Karpas-422 (cell line): Measurements from ENCODE around the gene NFX1. TPM values are rescaled to one million over a fixed set of nuclear protein-coding genes. Genes with fewer than 3 reads are reported as not detected.

Experiments used
- DNase-seq: peaks from one replicate; pipeline ENCODE4 v3.0.0-alpha.2; 2015
- H2AFZ ChIP-seq: fragments of 200-600 bp; sonication (generic); 2 replicates; pipeline ENCODE4 v1.6.1; 2014; ENCODE audit warnings: antibody characterized with exemption, low read length, mixed read lengths
- H3K27ac ChIP-seq: fragments of 200-600 bp; sonication (generic); 2 replicates; pipeline ENCODE4 v1.5.1; 2014; ENCODE audit warnings: mild to moderate bottlenecking, low read length, moderate library complexity
- H3K27me3 ChIP-seq: fragments of 200-600 bp; sonication (generic); 2 replicates; pipeline ENCODE4 v1.6.1; 2014; ENCODE audit warnings: low read length, mixed read lengths
- H3K36me3 ChIP-seq: fragments of 200-600 bp; sonication (generic); 2 replicates; pipeline ENCODE4 v1.6.1; 2014; ENCODE audit warnings: low read length, mixed read lengths; ENCODE audit not compliant: insufficient read depth
- H3K4me1 ChIP-seq: fragments of 200-600 bp; sonication (generic); 2 replicates; pipeline ENCODE4 v1.6.1; 2014; ENCODE audit warnings: mild to moderate bottlenecking, low read length, mixed read lengths
- H3K4me2 ChIP-seq: fragments of 200-600 bp; sonication (generic); 2 replicates; pipeline ENCODE4 v1.6.1; 2014; ENCODE audit warnings: low read length, low read depth, mild to moderate bottlenecking; ENCODE audit not compliant: poor library complexity, severe bottlenecking
- H3K4me3 ChIP-seq: fragments of 200-600 bp; sonication (generic); 2 replicates; pipeline ENCODE4 v1.5.1; 2014; ENCODE audit warnings: mild to moderate bottlenecking, antibody characterized with exemption, low read length, mixed read lengths
- H3K79me2 ChIP-seq: fragments of 200-600 bp; sonication (generic); 2 replicates; pipeline ENCODE4 v1.6.1; 2014; ENCODE audit warnings: mild to moderate bottlenecking, low read length, mixed read lengths
- H3K9ac ChIP-seq: fragments of 200-600 bp; sonication (generic); 2 replicates; pipeline ENCODE4 v1.6.0; 2014; ENCODE audit warnings: low read length
- H3K9me2 ChIP-seq: fragments of 200-600 bp; sonication (generic), shearing (Covaris generic); replicated peaks from 2 replicates; pipeline ENCODE4 v1.6.0; 2014; ENCODE audit warnings: mild to moderate bottlenecking, low read length, moderate library complexity; ENCODE audit not compliant: insufficient read depth
- H3K9me3 ChIP-seq: fragments of 300-700, 200-600 bp; sonication (generic); 2 replicates; pipeline ENCODE4 v1.6.1; 2014; ENCODE audit warnings: low read length, mixed read lengths
- H4K20me1 ChIP-seq: fragments of 200-600 bp; sonication (generic); 2 replicates; pipeline ENCODE4 v1.6.1; 2014; ENCODE audit warnings: mild to moderate bottlenecking, antibody characterized with exemption, low read length, low read depth; ENCODE audit not compliant: insufficient read depth
- total RNA-seq: library from RNA; depleted of rRNA; stranded (reverse); fragments of >200 nt; shearing (Covaris generic); gene quantifications from 2 replicates; pipeline ENCODE4 v1.2.3, GENCODE V29; 2014; ENCODE audit warnings: low replicate concordance

The NFX1 gene
- total RNA-seq, 1 experiment from 2014 or later, result 51.4 TPM

DNA sequence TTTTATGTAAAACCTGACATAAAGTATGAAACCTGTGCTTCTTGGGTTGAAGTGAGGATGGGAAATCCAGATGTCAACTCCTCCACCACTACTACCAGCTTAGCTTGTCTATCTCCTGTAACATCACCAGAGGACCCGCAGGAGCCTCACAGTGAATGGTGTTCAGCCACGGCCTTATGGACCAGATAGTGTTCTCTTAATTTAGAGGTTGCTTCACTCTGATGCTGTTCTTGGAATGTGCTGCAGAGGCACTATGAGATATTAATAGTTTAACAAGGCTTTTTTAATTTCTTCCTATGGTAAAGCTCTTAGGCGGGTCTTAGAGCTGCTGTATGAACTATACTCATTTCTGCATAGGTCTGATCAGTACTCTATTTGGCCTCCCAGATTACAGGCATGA lies 27.9 kb downstream of the NFX1 start:
- no peak overlapping the region for H3K9ac ChIP-seq
- H3K79me2 ChIP-seq, result peaks cover 16% of the 10 kb centered on the region; the same call in 1 of the 2 replicates
- no peaks in the 10 kb centered on the region for H3K9me2 ChIP-seq
- H3K4me3 ChIP-seq, result no peak overlapping the region
- no peak overlapping the region for H3K4me2 ChIP-seq
- H2AFZ ChIP-seq, result no peak overlapping the region
- no peaks in the 10 kb centered on the region for H3K9me3 ChIP-seq
- no peak overlapping the region for H3K27ac ChIP-seq
- H3K4me1 ChIP-seq, result no peaks in the 10 kb centered on the region
- DNase-seq, result no peak
- 0 out of 2 replicates have a peak, but pooled peaks cover 3% of the 10 kb centered on the region for H4K20me1 ChIP-seq
- H3K36me3 ChIP-seq, result peaks cover 60% of the 10 kb centered on the region
- no peaks in the 10 kb centered on the region for H3K27me3 ChIP-seq

DNA sequence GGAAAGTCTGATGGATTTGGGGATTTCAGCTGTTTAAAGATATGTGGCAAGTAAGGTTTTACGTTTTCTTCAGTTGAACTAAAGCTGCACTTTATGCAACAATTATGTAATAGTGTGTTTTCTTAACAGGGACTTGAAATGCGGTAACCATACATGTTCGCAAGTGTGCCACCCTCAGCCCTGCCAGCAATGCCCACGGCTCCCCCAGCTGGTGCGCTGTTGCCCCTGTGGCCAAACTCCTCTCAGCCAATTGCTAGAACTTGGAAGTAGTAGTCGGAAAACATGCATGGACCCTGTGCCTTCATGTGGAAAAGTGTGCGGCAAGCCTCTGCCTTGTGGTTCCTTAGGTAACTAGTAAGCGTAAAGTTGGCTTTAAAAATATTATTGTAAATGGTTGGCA lies 28.5 kb downstream of the NFX1 start:
- peaks cover 16% of the 10 kb centered on the region; the same call in 1 of the 2 replicates for H3K79me2 ChIP-seq
- DNase-seq, result no peak
- H3K9me3 ChIP-seq, result no peaks in the 10 kb centered on the region
- peaks cover 57% of the 10 kb centered on the region for H3K36me3 ChIP-seq
- no peak overlapping the region for H3K27ac ChIP-seq
- H3K4me3 ChIP-seq, result no peak overlapping the region
- no peak overlapping the region for H2AFZ ChIP-seq
- H3K4me2 ChIP-seq, result no peak overlapping the region
- H3K9me2 ChIP-seq, result no peaks in the 10 kb centered on the region
- H3K9ac ChIP-seq, result no peak overlapping the region
- no peaks in the 10 kb centered on the region for H3K4me1 ChIP-seq
- 0 out of 2 replicates have a peak, but pooled peaks cover 3% of the 10 kb centered on the region for H4K20me1 ChIP-seq
- H3K27me3 ChIP-seq, result no peaks in the 10 kb centered on the region

DNA sequence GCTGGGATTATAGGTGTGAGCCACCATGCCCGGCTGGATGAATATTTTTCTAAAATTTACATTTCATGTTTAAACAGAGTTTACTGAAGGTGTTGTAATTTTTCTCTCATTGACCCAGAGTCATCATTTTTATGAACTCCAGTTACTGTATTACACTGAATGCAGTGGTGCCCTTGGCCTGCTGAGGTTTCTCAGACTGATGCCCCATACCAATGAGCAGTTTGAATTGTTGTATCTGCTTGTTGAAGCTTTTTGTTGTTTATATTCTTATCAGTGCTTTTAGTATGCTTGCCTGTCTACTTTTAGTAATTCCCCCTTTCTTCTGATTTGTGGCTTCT lies 29.9 kb downstream of the NFX1 start:
- Histone ChIP-seq H3K4me2 (no peak overlapping the region), H3K9me2 (no peaks in the 10 kb centered on the region), H3K27ac (no peak overlapping the region), H3K4me1 (no peaks in the 10 kb centered on the region), H3K79me2 (peaks cover 16% of the 10 kb centered on the region; the same call in 1 of the 2 replicates), H4K20me1 (0 out of 2 replicates have a peak, but pooled peaks cover 3% of the 10 kb centered on the region), H3K27me3 (no peaks in the 10 kb centered on the region), H3K9me3 (no peaks in the 10 kb centered on the region), H3K4me3 (no peak overlapping the region), H2AFZ (no peak overlapping the region), H3K36me3 (peaks cover 59% of the 10 kb centered on the region), H3K9ac (no peak overlapping the region)
- no peak for DNase-seq

DNA sequence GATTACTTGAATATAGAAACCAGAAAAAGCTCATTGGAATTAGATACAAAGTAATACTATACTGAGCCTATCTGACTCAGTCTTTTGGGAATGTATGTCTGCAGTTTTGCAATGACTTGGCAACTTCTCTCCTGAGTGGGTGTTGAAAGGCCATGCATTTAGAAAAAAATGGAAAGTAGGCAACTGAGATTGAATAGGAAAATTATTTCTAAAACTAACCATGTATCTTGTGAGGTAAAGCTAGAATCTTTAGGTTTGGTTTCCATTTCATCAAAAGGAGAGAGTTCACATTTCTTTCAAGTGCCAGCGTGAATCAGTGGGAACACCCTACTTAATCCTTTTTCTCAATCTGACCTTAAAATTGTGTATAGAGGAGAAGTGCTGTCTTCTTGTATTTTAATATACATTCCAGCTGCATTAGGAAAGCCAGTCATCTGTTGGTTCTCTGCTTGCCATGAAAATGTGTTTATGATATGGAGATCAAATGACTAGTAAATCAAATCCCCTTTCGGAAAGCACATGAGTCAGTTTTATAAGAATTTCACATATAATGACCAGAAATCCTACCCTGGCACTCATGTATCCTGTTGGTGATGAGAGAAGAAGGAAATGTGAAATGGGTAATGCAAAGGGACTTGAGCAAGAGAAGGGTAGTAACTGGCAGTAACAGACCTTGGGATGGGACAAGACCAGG lies 30.4 kb downstream of the NFX1 start:
- H3K9me2 ChIP-seq, result no peaks in the 10 kb centered on the region
- H3K36me3 ChIP-seq, result peaks cover 59% of the 10 kb centered on the region
- H4K20me1 ChIP-seq, result 0 out of 2 replicates have a peak, but pooled peaks cover 3% of the 10 kb centered on the region
- DNase-seq, result no peak
- peaks cover 16% of the 10 kb centered on the region; the same call in 1 of the 2 replicates for H3K79me2 ChIP-seq
- no peak overlapping the region for H3K9ac ChIP-seq
- no peaks in the 10 kb centered on the region for H3K9me3 ChIP-seq
- H3K27ac ChIP-seq, result no peak overlapping the region
- no peak overlapping the region for H3K4me2 ChIP-seq
- no peak overlapping the region for H2AFZ ChIP-seq
- no peaks in the 10 kb centered on the region for H3K27me3 ChIP-seq
- no peak overlapping the region for H3K4me3 ChIP-seq
- no peaks in the 10 kb centered on the region for H3K4me1 ChIP-seq

GRCh38 chr9:33329117-33329563 lies 38.8 kb downstream of the NFX1 start:
- Histone ChIP-seq H3K9ac (no peak overlapping the region), H3K9me2 (no peaks in the 10 kb centered on the region), H3K36me3 (peaks cover 53% of the 10 kb centered on the region), H3K9me3 (no peaks in the 10 kb centered on the region), H3K4me2 (no peak overlapping the region), H4K20me1 (no peaks in the 10 kb centered on the region), H3K4me3 (no peak overlapping the region), H3K27ac (no peak overlapping the region), H2AFZ (no peak overlapping the region), H3K27me3 (no peaks in the 10 kb centered on the region), H3K4me1 (no peaks in the 10 kb centered on the region), H3K79me2 (no peaks in the 10 kb centered on the region)
- no peak for DNase-seq

GRCh38 chr9:33329979-33330378 lies 39.7 kb downstream of the NFX1 start:
- Histone ChIP-seq H2AFZ (no peak overlapping the region), H3K4me3 (no peak overlapping the region), H3K9me2 (no peaks in the 10 kb centered on the region), H3K27ac (no peak overlapping the region), H3K79me2 (no peaks in the 10 kb centered on the region), H3K4me2 (no peak overlapping the region), H3K9ac (no peak overlapping the region), H4K20me1 (no peaks in the 10 kb centered on the region), H3K27me3 (no peaks in the 10 kb centered on the region), H3K4me1 (no peaks in the 10 kb centered on the region), H3K36me3 (peaks cover 59% of the 10 kb centered on the region), H3K9me3 (no peaks in the 10 kb centered on the region)
- no peak for DNase-seq

- no peak overlapping the region for H3K9ac ChIP-seq
- H3K79me2 ChIP-seq, result no peaks in the 10 kb centered on the region
- no peak overlapping the region for H3K27ac ChIP-seq
- no peaks in the 10 kb centered on the region for H3K9me3 ChIP-seq
- peaks cover 63% of the 10 kb centered on the region for H3K36me3 ChIP-seq
- no peaks in the 10 kb centered on the region for H3K9me2 ChIP-seq
- H4K20me1 ChIP-seq, result no peaks in the 10 kb centered on the region
- H3K4me1 ChIP-seq, result no peaks in the 10 kb centered on the region
- no peak overlapping the region for H3K4me2 ChIP-seq
- H3K4me3 ChIP-seq, result no peak overlapping the region
- no peak for DNase-seq
- H3K27me3 ChIP-seq, result no peaks in the 10 kb centered on the region
- no peak overlapping the region for H2AFZ ChIP-seq
Observed at GRCh38 chr9:33331377-33331891, 41.1 kb downstream of the NFX1 start.

DNA sequence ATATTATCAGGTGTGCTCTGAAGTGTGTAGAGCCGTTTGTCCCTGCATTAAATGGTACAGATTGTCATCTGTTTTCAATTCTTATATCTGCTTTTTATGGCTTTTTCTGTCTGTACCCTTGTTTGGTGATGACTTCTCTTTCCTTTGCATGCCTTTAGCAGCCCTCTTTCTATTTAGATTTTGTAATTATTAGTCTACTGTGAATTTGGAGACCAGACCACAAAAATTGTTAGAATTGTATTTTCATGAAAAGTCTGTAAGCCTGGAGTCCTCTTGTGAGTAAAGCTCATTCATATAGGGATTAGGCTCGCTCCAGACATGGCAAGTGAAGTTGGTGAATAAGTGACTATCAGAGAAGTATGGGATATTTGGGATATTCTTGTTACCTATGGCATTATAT lies 41.7 kb downstream of the NFX1 start:
- H3K4me3 ChIP-seq, result no peak overlapping the region
- H3K9ac ChIP-seq, result no peak overlapping the region
- H3K4me1 ChIP-seq, result no peaks in the 10 kb centered on the region
- H3K4me2 ChIP-seq, result no peak overlapping the region
- no peaks in the 10 kb centered on the region for H3K27me3 ChIP-seq
- no peaks in the 10 kb centered on the region for H3K9me2 ChIP-seq
- peaks cover 62% of the 10 kb centered on the region for H3K36me3 ChIP-seq
- H4K20me1 ChIP-seq, result no peaks in the 10 kb centered on the region
- H3K27ac ChIP-seq, result no peak overlapping the region
- H3K79me2 ChIP-seq, result no peaks in the 10 kb centered on the region
- H2AFZ ChIP-seq, result no peak overlapping the region
- no peak for DNase-seq
- no peaks in the 10 kb centered on the region for H3K9me3 ChIP-seq
